Measurements from ENCODE around the gene FBLN7.
"Not testable (repeated sequence)": the region's sequence is repeated elsewhere in the genome, so short reads cannot be mapped to it uniquely, and the experiment has no call there.

Gene FBLN7, protein sequence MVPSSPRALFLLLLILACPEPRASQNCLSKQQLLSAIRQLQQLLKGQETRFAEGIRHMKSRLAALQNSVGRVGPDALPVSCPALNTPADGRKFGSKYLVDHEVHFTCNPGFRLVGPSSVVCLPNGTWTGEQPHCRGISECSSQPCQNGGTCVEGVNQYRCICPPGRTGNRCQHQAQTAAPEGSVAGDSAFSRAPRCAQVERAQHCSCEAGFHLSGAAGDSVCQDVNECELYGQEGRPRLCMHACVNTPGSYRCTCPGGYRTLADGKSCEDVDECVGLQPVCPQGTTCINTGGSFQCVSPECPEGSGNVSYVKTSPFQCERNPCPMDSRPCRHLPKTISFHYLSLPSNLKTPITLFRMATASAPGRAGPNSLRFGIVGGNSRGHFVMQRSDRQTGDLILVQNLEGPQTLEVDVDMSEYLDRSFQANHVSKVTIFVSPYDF

DNA sequence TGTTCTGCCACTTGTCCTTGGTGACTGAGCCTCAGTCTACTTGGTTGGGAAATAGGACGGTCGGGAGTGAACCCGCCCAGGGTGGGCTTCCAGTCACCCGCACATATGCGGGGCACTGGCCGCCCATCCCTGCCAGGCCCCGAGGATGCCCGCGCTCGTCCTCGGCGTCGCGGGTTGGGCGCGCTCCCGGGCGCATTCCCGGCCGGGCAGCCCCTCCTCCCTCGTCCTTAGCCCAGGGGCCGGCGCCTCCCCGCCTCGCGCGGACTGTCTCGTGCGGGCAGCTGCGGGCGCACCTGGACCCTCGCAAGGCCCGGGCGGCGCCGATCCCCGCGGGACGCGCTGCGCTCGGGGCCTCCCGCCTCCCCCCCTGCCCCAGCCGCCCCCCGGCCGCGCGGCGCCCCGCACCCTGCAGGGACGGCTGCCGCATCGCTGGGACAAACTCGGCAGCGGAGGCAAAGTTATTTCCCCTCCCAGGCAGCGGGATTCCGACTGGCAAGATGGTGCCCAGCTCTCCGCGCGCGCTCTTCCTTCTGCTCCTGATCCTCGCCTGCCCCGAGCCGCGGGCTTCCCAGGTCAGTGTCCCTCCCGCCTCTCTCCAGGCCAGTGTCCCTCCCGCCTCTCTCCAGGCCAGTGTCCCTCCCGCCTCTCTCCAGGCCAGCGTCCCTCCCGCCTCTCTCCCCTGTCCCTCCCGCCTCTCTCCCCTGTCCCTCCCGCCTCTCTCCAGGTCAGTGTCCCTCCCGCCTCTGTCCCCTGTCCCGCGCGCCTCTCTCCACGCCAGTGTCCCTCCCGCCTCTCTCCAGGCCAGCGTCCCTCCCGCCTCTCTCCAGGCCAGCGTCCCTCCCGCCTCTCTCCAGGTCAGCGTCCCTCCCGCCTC, at the start of gene FBLN7:
Gene FBLN7, plus strand, starts transcription at position 227 of the 874 bp plus-strand sequence. Its CDS starts 271 bp downstream, at position 498.
- DNase-seq: no peak

DNA sequence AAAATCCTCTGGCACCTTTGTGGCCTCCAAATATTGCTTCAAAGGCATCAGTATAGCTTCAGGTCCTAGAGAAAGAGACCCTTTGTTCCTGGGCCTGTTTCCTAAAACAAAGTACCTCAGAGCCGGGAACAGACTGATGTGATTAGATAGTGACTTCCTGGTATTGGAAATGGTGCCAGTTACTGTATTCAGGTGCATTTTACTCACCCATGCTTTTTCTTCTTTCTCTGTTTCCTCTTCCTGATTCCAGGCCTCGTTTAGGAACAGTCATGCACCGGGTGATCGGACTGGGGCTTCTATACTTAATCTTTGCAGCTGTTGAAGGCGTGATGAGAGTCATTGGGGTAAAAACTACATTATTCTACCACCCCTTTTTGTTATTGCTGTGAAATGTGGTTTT, 48.8 kb upstream of the FBLN7 start:
- DNase-seq: no peak

DNA sequence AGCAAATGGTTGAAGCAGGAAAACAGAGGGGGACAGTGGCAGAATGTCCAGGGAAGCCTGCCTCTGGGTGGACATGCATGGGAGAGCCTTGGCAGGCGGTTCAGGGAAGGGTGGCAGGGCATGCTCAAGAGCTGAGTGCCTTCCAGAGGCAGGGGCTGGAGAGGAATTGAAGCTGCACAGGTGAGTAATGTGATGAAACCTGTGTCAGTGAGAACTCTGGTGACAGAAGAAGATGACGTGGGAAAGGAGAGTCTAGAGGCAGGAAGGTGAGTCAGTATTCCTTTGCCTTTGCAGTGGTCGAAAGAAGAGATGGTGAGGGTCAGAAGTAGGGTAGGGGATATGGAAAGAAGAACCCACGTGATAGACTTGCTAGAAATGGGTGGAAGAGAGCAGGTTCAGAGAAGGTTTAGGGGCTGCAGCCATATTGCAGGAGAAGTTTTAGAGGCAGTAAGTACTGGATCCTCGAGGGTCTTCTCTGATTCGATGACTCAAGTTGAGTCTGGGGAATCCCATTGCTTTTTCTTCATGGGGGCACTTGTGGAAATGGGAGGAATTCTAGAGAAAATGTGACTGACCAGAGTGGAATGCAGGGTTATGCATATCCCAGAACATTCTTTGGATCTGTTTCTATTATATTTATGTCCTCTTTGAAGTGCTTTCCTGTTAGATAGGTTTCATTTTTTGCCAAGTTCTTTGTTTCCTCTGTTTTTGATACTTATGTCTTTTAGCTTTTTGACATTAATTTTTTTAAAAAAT, 45.7 kb upstream of the FBLN7 start:
- DNase-seq: no peak

DNA sequence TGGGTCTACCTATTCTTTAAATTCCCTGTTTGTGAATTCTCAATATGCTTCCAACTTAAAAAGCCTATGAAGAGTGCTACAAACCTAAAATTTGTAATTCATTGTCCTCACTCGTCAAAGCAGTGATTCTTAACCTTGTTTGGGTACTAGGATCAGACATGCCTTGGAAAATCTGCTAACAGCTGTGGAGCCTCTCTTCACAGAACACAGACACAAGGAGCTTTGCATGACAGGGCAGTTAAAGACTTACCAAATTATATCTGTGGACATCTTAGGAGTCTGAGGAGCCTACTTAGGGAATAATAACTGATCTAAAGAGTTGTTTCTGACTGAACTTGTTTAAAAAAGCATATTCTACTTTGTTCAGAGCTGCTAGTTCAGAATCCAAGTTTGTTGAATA, 45.0 kb upstream of the FBLN7 start:
- DNase-seq: no peak

DNA sequence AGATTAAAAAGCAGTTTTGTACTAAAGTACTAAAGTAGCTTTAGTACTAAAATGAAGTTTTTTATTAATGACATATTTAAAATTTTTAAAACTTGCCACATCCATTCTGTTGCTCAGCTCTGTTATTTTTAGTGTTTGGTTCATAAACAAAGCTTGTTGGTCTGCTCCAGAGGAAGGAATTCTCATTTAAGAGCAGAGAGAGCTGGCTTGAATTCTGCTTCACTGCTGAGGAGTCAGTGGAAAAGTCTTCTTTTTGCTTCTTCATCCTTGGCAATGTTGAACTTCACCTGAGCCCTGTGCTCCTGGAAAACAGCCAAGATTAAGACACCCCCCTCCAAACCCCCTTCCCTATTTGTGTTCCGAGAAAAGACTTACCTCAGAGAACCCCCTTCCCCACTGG, 42.5 kb upstream of the FBLN7 start:
- DNase-seq: no peak

DNA sequence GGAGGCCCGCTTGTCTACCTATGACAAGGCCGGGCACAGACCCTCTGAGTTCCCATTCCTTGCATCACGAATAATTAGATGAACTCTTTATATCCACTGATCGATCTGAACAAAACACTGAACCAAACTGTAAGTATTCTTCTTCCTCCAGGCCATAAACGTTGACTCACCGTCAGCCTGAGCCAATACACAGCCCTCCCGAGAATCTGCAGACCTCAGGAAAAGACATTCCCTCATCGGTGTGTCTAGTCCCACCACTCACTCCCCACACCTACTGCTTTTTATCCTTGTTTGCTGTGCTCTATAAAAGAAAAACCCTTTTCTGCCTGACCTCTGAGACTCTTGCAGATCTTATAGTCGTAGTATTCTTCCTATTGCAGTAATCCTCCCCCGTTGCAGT, 42.1 kb upstream of the FBLN7 start:
- DNase-seq: no peak

DNA sequence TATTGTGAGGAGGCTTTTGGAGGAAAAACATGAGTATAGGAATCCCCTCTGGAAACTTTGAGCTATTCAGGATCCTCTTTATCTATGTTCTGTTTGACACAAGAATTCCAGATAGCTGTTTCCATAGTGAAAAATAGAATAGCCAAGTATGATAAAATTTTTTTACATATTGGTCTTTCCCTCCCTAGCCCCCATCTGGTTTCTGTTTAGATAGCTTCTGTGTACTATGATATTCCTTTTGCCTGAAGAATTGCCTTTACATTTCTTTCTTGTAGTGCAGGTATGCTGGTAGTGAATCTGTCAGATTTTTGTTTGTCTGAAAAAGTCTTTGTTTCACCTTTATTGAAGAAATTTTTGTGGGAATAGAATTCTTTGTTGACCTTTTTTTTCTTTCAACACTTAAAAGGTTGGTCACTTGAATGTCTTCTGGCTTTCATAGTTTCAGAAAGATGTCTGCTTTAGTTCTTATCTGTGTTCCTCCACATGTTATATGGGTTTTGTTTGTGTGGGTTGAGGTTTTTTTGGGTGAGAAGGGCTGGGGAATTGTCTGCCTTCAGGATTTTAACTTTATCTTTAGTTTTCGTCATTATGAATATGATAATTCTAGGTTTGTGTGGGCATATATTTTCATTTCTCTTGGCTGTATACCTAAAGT, 29.9 kb upstream of the FBLN7 start:
- DNase-seq: no peak

DNA sequence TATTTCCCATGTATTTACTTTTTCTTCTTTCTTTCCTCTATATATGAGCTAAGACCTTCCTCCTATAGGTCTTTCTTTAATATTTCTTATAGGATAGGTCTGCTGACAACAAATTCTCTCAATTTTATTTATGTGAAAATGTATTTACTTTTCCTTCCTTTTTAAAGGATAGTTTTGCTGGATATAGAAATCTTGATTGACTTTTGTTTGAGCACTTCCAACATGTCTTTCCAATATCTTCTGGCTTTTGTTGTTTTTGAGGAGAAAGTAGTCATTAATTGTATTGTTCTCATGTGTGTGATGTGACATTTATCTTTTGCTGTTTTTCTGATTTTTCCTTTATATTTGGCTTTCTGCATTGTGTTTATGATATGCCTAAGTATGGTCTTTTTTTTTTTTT, 28.9 kb upstream of the FBLN7 start:
- DNase-seq: no peak

DNA sequence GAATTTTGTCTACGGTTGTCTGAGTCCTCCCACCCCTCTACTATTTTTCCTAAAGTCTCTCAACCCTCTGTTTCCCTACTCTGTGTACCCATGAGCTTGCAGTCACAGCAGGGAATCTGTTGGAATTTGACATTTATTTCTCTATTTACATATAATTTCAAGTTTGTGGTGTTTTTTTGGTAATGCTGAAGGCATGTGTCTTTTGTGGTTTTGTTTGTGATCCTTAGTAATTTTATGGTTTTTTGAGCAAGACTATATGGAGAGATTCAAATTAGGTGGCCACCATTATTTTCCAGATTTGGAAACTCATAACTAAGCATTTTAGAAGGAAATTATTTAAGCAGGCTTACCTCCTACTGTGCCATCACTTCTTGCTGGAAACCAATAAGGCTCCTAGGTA, 27.2 kb upstream of the FBLN7 start:
- no peak for DNase-seq

DNA sequence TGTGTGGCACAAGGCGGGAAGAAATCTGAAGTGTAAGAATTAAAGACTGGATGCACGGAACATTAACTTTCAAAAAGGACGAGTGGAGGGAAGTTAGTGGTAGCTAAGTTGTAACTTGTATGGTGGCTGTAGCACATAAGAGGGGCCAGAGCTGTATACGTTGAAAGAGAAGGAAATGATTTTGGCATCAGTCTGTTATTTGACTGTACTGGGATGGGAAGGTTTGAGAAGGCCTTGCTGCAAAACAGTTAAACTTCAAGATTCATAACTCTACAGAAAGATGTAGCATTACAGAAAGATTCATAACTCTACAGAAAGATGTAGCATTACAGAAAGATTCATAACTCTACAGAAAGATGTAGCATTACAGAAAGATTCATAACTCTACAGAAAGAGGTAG, 24.8 kb upstream of the FBLN7 start:
- DNase-seq: not testable (repeated sequence)

DNA sequence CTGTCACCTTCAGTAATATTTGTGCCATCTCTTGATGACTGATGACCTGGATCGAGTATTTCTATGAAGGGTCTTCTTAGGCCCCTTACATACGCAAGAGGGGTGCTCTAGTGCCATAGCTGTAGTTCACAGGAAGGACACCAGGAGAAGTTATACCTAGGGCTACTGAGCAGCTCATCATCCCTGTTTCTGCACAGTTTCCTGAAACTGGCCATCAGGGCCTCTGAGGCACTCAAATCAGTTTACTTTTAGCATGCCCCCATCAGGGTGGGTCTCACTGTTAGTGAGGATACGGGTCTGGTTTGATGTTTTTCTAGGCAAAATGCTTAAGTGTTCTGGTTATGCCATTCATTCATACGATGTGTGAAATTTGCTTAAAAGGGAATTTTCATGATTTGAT, 20.0 kb upstream of the FBLN7 start:
- DNase-seq: no peak

DNA sequence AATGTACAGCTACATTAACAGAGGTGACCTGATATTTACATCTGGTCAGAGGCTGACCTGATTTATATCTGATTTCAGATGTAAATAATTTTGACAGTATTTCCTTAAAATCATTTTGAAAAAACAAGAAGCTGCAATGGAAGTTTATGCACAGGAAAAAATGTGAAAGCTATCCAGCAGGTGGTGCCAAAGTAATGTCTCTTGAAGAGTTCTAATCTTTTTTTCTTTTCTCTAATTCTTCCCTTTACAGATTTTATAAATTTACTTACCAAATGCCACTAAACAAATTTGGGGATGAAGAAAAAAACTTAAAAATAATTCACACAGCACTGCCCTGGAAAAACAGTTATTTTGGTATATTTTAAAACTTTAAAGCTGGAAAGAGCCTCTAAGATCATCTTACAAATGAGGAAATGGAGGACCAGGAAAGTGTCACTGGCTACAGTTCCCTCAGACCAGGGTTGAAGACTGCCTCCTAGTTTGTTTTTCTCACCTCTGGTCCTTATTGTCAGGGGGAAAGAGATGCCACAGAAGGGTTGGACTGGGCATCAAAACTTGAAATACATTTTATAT, 16.4 kb upstream of the FBLN7 start:
- no peak for DNase-seq

DNA sequence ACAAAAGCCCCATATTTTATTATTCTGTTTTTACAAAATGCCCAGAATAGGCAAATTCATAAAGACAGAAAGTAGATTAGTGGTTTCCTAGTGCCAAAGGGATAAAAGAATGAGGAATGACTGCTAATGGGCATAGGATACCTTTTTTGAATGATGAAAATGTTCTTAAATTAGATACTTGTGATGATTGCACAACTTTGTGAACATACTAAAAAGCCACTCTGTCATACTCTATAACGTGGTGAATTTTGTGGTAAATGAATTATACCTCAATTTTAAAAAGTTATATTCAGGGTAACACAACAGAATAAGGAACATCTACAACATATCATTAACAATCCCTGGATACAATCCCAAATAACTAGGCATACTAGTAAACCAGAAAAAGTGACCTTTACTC, 9.1 kb upstream of the FBLN7 start:
- no peak for DNase-seq

DNA sequence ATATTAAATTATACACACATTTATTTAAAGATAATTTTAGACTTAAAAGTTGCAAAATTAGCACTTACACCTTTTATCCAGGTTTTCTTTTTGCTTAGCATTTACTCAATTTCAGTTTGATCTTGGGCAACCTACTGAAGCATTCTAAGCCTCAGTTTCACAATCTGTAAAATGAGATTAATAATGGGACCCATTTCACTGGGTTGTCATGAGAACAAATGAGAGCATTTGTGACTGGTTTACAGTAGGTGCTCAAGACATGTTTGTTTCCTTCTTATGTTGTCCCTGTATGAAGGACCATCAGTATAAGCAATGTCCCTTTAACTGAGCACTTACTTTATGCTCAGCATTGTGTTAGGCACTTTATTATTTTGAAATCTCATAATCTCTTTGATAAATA, 4.8 kb upstream of the FBLN7 start:
- no peak for DNase-seq

DNA sequence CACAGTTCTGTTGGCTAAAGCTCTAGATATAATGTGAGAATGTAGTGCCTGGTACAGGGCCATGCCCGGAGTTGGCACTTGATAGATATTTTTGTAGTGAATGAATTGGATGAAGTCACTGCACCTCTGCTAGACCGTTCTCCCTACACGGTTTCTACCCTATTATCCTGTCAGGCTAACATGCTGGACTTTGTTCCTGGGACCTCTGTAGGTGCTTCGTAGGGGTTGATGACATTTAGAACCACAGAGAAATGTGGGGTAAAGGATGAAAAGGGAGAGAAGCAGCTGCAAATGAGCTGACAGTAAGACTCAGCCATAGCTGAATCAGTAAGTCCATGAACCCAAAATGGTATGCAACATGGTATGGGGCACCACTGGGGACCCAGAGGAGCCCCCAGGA, 4.1 kb upstream of the FBLN7 start:
- no peak for DNase-seq

DNA sequence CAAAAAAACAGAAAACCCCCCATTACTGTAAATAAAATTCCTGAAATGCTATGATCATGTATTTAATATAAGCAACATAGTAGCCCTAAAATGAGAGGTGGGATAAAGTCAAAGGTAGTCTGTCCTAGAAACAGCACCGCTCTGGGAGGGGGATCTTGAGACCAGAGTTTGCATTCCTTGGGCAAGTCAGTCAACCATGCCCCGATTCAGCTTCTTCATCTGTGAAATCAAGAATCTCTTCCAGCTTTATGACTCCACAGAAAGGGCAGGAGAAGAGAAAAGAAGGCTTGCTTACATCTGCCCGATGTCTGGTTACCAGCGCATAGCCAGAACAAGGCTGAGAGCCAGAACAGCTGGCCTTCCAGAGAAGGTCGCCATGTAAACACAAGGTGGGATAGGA, 2.1 kb upstream of the FBLN7 start:
- DNase-seq: no peak

DNA sequence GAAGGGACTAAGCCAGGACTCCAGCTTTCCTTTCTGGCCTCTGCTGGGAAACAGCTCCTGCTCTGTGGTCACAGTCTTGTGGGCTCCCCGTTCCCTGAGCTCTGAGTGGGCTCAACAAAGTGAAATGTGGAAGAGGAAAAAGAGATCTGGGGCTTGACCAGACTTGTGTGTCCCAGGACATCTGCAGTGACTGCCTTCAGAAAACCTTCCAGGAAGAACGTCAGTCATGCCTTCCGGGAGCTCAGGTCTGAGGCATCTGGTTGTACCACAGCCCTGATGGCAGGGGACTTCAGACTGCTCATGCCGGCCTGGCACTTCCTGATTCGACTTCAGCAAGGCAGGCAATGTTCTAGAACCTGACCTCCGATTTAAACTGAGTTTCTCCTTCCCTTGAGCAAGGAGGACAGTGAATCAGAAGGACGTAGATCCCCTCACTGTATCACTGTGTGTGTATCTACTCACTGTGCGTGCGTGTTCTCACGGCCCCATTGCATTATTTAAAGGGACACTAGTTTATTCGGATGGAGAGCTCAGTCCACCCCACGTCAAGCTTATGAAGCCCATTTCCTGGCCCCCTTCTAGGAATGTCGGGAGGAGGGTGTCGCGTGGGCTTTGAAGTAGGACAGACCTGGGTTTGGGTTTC, 548 bp upstream of the FBLN7 start:
- no peak for DNase-seq

DNA sequence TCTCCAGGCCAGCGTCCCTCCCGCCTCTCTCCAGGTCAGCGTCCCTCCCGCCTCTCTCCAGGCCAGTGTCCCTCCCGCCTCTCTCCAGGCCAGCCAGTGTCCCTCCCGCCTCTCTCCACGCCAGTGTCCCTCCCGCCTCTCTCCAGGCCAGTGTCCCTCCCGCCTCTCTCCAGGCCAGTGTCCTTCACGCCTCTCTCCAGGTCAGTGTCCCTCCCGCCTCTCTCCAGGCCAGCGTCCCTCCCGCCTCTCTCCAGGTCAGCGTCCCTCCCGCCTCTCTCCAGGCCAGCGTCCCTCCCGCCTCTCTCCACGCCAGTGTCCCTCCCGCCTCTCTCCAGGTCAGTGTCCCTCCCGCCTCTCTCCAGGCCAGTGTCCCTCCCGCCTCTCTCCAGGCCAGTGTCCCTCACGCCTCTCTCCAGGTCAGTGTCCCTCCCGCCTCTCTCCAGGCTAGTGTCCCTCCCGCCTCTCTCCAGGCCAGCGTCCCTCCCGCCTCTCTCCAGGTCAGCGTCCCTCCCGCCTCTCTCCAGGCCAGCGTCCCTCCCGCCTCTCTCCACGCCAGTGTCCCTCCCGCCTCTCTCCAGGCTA, 939 bp downstream of the FBLN7 start:
- DNase-seq: not testable (repeated sequence)

DNA sequence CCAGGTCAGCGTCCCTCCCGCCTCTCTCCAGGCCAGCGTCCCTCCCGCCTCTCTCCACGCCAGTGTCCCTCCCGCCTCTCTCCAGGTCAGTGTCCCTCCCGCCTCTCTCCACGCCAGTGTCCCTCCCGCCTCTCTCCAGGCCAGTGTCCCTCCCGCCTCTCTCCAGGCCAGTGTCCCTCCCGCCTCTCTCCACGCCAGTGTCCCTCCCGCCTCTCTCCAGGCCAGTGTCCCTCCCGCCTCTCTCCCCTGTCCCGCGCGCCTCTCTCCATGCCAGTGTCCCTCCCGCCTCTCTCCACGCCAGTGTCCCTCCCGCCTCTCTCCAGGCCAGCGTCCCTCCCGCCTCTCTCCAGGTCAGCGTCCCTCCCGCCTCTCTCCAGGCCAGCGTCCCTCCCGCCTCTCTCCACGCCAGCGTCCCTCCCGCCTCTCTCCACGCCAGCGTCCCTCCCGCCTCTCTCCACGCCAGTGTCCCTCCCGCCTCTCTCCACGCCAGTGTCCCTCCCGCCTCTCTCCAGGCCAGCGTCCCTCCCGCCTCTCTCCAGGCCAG, 1.5 kb downstream of the FBLN7 start:
- not testable (repeated sequence) for DNase-seq

DNA sequence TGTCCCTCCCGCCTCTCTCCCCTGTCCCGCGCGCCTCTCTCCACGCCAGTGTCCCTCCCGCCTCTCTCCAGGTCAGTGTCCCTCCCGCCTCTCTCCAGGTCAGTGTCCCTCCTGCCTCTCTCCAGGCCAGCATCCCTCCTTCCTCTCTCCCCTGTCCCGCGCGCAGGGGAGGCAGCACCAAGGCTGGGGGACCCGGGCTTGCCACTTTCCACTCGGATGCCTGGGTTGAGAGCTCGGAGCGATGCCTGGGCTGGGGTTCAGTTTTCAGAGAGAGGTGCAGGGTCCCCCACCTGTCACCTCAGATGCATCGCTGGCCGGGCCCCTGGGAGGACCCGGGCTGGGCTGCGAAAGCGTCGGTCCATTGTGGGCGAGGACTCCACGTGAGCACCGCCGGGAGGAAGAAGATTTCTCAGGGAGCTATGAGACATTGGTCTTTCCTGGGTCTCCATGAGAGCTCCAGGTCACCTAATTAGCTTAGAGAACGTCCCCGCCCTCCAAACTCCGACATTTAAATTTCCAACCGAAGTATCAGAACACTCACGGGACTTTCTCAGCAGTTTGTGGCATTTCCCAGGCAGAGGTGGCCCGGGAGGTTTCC, 2.1 kb downstream of the FBLN7 start:
- DNase-seq: no peak
